ENCODE results near the gene TOR2A. TPM values are rescaled to one million over a fixed set of nuclear protein-coding genes. Genes with fewer than 3 reads are reported as not detected.
A peak's percentile ranks its signal among the peaks of the same experiment; 100 is the strongest.
"Not testable (repeated sequence)": the region's sequence is repeated elsewhere in the genome, so short reads cannot be mapped to it uniquely, and the experiment has no call there.

Gene TOR2A
- 19.9 TPM for polyA plus RNA-seq (2013)

GRCh38 chr9:127734747-127735529 lies at the start of gene TOR2A:
Gene TOR2A, minus strand, starts transcription at chr9:127735294. Its CDS starts 24 bp downstream, at chr9:127735270.
- ChIA-PET CTCF (interaction anchor here (0.7 to 2.7 kb wide), 46 partner anchors 9 to 520 kb away, joined by 3 to 15 read pairs (median 4); partner anchors contain the start of genes PTRH1, ST6GALNAC6 and TTC16), POLR2A (interaction anchor here (0.6 to 1.9 kb wide), 5 partner anchors 10 to 58 kb away, joined by 3 to 12 read pairs (median 5); partner anchors contain the start of genes CDK9, PTRH1 and TTC16)
- Histone ChIP-seq H3K4me3 (ENCODE audit: control insufficient read depth in 1 of 7, extremely low read depth in 1 of 7, insufficient read depth in 4 of 7, low read depth in 2 of 7, low read length in 6 of 7) (peak within 1 kb of the TSS; percentile 53 to 87 (median 71)), H3K27ac (ENCODE audit: insufficient read depth in 1 of 2, low read depth in 1 of 2, low read length in 2 of 2, poor library complexity in 1 of 2, severe bottlenecking in 2 of 2) (peak within 1 kb of the TSS; percentile 87 to 88), H3K4me1 (ENCODE audit: control extremely low read depth in 1 of 4, control insufficient read depth in 4 of 4, insufficient read depth in 4 of 4, low read length in 3 of 4) (peaks cover 0 to 22% (median 15%) of the 10 kb centered on the region in 4 experiments), H3K27me3 (replicated peaks in 2 of 5; ENCODE audit: control insufficient read depth in 4 of 5, insufficient read depth in 5 of 5, low read length in 4 of 5) (no peaks in the 10 kb centered on the region), H3K9me3 (ENCODE audit: control extremely low read depth in 1 of 5, control insufficient read depth in 4 of 5, insufficient read depth in 2 of 5, low read depth in 1 of 5, low read length in 4 of 5) (no peaks in the 10 kb centered on the region), H3K36me3 (ENCODE audit: control insufficient read depth in 4 of 4, insufficient read depth in 4 of 4, low read length in 3 of 4) (peaks cover 4 to 37% (median 25%) of the 10 kb centered on the region in 4 experiments)
- DNase-seq: peak; percentile 98 to 99 (median 99)
- 0% methylated on average over 74 of the region's 76 CpGs for WGBS (ENCODE audit: insufficient coverage)

DNA sequence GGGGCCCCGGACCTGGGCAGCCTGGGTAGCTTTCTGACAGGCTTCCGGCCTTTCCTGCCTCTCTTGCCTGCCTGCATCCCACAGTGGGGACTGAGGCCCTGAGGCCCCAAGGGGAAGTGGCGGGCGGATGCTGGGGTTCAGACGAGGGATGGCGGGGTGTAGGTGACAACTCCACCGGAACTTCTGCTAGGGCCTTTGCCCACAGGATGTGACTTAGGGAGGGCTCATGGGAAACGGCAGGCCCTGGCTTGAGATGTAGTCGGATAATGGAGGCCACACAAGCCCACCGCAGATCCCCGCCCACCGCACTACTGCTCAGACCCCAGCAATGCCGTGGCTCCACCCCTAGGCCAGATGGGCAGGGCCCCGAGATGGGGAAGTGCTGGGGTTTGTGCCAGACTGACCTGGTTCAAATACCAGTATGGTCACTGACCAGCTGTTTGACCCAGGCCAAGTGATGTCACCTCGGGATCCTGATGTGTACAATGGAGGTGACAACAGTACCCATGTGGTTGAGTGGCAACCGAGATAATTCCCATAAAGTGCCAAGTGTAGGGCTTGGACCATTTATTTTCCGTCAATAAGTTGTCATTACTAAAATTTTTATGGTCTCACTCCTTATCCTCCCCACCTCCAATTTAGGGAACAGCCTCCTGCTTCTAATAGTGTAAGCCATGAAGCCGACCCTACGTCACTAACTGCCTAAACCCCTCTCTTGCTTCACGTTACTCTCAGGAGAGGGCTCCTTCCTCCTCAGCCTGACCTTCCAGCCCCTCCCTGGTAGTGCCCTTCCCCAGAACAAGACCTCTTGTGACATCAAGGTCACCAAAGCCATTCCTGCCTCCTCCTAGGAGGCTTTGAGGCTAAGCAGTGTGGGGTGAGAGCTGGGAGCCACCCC lies 48.3 kb upstream of the TOR2A start:
- Histone ChIP-seq H3K27me3 (replicated peaks in 2 of 5; ENCODE audit: control insufficient read depth in 4 of 5, insufficient read depth in 5 of 5, low read length in 4 of 5) (no peaks in the 10 kb centered on the region), H3K36me3 (ENCODE audit: control insufficient read depth in 4 of 4, insufficient read depth in 4 of 4, low read length in 3 of 4) (peaks cover 5 to 16% (median 12%) of the 10 kb centered on the region in 4 experiments), H3K4me3 (ENCODE audit: control insufficient read depth in 1 of 7, extremely low read depth in 1 of 7, insufficient read depth in 4 of 7, low read depth in 2 of 7, low read length in 6 of 7) (peak overlapping the region in 6 of 7 experiments; percentile 27 to 68 (median 44)), H3K27ac (ENCODE audit: insufficient read depth in 1 of 2, low read depth in 1 of 2, low read length in 2 of 2, poor library complexity in 1 of 2, severe bottlenecking in 2 of 2) (peak overlapping the region; percentile 78 to 89), H3K4me1 (ENCODE audit: control extremely low read depth in 1 of 4, control insufficient read depth in 4 of 4, insufficient read depth in 4 of 4, low read length in 3 of 4) (peaks cover 30 to 84% (median 78%) of the 10 kb centered on the region in 4 experiments), H3K9me3 (ENCODE audit: control extremely low read depth in 1 of 5, control insufficient read depth in 4 of 5, insufficient read depth in 2 of 5, low read depth in 1 of 5, low read length in 4 of 5) (no peaks in the 10 kb centered on the region)
- ChIA-PET CTCF (interaction anchor here (0.7 to 12.9 kb wide), 16 partner anchors 8 to 138 kb away, joined by 3 to 244 read pairs (median 4); partner anchors contain the start of gene TOR2A), POLR2A (interaction anchor here (0.6 to 3.6 kb wide), 5 partner anchors 12 to 154 kb away, joined by 3 to 40 read pairs (median 6); partner anchors contain the start of genes DPM2 and TOR2A)
- 2% methylated on average over 14 of the region's 20 CpGs for WGBS (ENCODE audit: insufficient coverage)
- DNase-seq: peak; percentile 98 to 100 (median 100)

DNA sequence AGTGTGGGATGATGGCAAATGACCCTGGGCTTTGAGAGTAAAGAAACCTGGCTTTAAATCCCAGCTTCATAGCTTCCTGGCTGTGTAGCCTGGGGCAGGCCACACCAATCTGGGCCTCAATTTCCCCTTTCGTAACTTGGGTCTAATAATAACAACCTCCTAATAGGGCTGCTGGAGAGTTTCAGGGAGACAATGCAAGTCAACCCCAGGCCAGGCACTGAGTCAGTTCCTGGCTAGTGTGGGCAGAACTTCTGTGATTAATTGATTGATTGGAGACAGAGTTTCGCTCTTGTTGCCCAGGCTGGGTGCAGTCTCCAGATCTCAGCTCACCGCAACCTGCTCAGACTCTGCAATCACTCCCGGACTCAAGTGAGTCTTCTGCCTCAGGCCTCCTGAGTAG lies 46.7 kb upstream of the TOR2A start:
- peak overlapping the region; percentile 30 to 78 for H3K27ac ChIP-seq (ENCODE audit: insufficient read depth in 1 of 2, low read depth in 1 of 2, low read length in 2 of 2, poor library complexity in 1 of 2, severe bottlenecking in 2 of 2)
- no peaks in the 10 kb centered on the region for H3K9me3 ChIP-seq (ENCODE audit: control extremely low read depth in 1 of 5, control insufficient read depth in 4 of 5, insufficient read depth in 2 of 5, low read depth in 1 of 5, low read length in 4 of 5)
- ChIA-PET CTCF (interaction anchor here (1.5 to 12.9 kb wide), 3 partner anchors 15 to 88 kb away, joined by 4 to 244 read pairs (median 20); no protein-coding TSS in a partner anchor), POLR2A (interaction anchor here (3.4 kb wide), 1 partner anchor 11 kb away, joined by 40 read pairs; no protein-coding TSS in a partner anchor)
- no peak for DNase-seq
- H3K4me1 ChIP-seq (ENCODE audit: control extremely low read depth in 1 of 4, control insufficient read depth in 4 of 4, insufficient read depth in 4 of 4, low read length in 3 of 4): peaks cover 24 to 81% (median 78%) of the 10 kb centered on the region in 4 experiments
- H3K27me3 ChIP-seq (replicated peaks in 2 of 5; ENCODE audit: control insufficient read depth in 4 of 5, insufficient read depth in 5 of 5, low read length in 4 of 5): no peaks in the 10 kb centered on the region
- WGBS (ENCODE audit: insufficient coverage): 89% methylated on average over 3 of the region's 4 CpGs
- H3K36me3 ChIP-seq (ENCODE audit: control insufficient read depth in 4 of 4, insufficient read depth in 4 of 4, low read length in 3 of 4): peaks cover 0 to under 1% (median 0%) of the 10 kb centered on the region in 4 experiments
- H3K4me3 ChIP-seq (ENCODE audit: control insufficient read depth in 1 of 7, extremely low read depth in 1 of 7, insufficient read depth in 4 of 7, low read depth in 2 of 7, low read length in 6 of 7): peak overlapping the region in 1 of 7 experiments; percentile 19

DNA sequence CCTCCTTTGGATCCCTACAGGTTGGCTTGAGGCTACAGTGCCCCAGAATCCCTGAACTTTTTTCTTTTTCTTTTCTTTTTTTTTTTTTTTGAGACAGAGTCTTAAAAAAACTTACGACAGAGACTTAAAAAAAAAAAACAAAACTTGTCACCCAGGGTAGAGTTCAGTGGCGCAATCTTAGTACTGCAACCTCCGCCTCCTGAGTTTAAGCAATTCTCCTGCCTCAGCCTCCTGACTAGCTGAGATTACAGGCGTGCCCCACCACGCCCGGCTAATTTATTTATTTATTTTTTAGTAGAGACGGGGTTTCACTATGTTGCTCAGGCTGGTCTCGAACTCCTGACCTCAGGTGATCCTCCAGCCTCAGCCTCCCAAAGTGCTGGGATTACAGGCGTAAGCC lies 45.8 kb upstream of the TOR2A start:
- H3K9me3 ChIP-seq (ENCODE audit: control extremely low read depth in 1 of 5, control insufficient read depth in 4 of 5, insufficient read depth in 2 of 5, low read depth in 1 of 5, low read length in 4 of 5); H3K27me3 ChIP-seq (replicated peaks in 2 of 5; ENCODE audit: control insufficient read depth in 4 of 5, insufficient read depth in 5 of 5, low read length in 4 of 5); H3K36me3 ChIP-seq (ENCODE audit: control insufficient read depth in 4 of 4, insufficient read depth in 4 of 4, low read length in 3 of 4): not testable (repeated sequence)
- Histone ChIP-seq H3K27ac (ENCODE audit: insufficient read depth in 1 of 2, low read depth in 1 of 2, low read length in 2 of 2, poor library complexity in 1 of 2, severe bottlenecking in 2 of 2) (peak overlapping the region in 1 of 2 experiments; percentile 78), H3K4me1 (ENCODE audit: control extremely low read depth in 1 of 4, control insufficient read depth in 4 of 4, insufficient read depth in 4 of 4, low read length in 3 of 4) (peaks cover 25 to 86% (median 84%) of the 10 kb centered on the region in 4 experiments), H3K4me3 (ENCODE audit: control insufficient read depth in 1 of 7, extremely low read depth in 1 of 7, insufficient read depth in 4 of 7, low read depth in 2 of 7, low read length in 6 of 7) (peak overlapping the region in 2 of 7 experiments; percentile 36 to 84)
- WGBS (ENCODE audit: insufficient coverage): 81% methylated on average over 4 of the region's 9 CpGs
- POLR2A ChIA-PET: interaction anchor here (0.7 to 2.8 kb wide), 3 partner anchors 9 to 24 kb away, joined by 3 to 13 read pairs (median 4); no protein-coding TSS in a partner anchor
- CTCF ChIA-PET: interaction anchor here (0.6 to 12.9 kb wide), 3 partner anchors 14 to 262 kb away, joined by 3 to 244 read pairs (median 3); partner anchors contain the start of gene TOR2A
- DNase-seq: peak in 2 of 3 donors; percentile 74 to 78

GRCh38 chr9:127780126-127780885 lies 45.2 kb upstream of the TOR2A start:
- Histone ChIP-seq H3K27ac (ENCODE audit: insufficient read depth in 1 of 2, low read depth in 1 of 2, low read length in 2 of 2, poor library complexity in 1 of 2, severe bottlenecking in 2 of 2) (peak overlapping the region in 1 of 2 experiments; percentile 78), H3K36me3 (ENCODE audit: control insufficient read depth in 4 of 4, insufficient read depth in 4 of 4, low read length in 3 of 4) (no peaks in the 10 kb centered on the region), H3K27me3 (replicated peaks in 2 of 5; ENCODE audit: control insufficient read depth in 4 of 5, insufficient read depth in 5 of 5, low read length in 4 of 5) (no peaks in the 10 kb centered on the region), H3K4me3 (ENCODE audit: control insufficient read depth in 1 of 7, extremely low read depth in 1 of 7, insufficient read depth in 4 of 7, low read depth in 2 of 7, low read length in 6 of 7) (peak overlapping the region in 2 of 7 experiments; percentile 36 to 84), H3K4me1 (ENCODE audit: control extremely low read depth in 1 of 4, control insufficient read depth in 4 of 4, insufficient read depth in 4 of 4, low read length in 3 of 4) (peaks cover 27 to 92% (median 89%) of the 10 kb centered on the region in 4 experiments), H3K9me3 (ENCODE audit: control extremely low read depth in 1 of 5, control insufficient read depth in 4 of 5, insufficient read depth in 2 of 5, low read depth in 1 of 5, low read length in 4 of 5) (no peaks in the 10 kb centered on the region)
- CTCF ChIA-PET: interaction anchor here (0.7 to 12.9 kb wide), 3 partner anchors 14 to 89 kb away, joined by 3 to 244 read pairs (median 3); partner anchors contain the start of gene TOR2A
- POLR2A ChIA-PET: interaction anchor here (0.7 to 2.8 kb wide), 3 partner anchors 8 to 24 kb away, joined by 3 to 13 read pairs (median 4); no protein-coding TSS in a partner anchor
- DNase-seq: peak in 1 of 3 donors; percentile 45
- 75% methylated on average over 20 of the region's 20 CpGs for WGBS (ENCODE audit: insufficient coverage)

All from common myeloid progenitor, CD34-positive (primary cell).